Activated T-cell treated with anti-CD3 and anti-CD28 coated beads for 1 hour (primary cell): ENCODE data around the gene CMKLR1.

Source experiments
- DNase-seq: peaks from one replicate; pipeline ENCODE4 v3.0.0-alpha.2; 2020; ENCODE audit warnings: low read depth

Gene CMKLR1

DNA sequence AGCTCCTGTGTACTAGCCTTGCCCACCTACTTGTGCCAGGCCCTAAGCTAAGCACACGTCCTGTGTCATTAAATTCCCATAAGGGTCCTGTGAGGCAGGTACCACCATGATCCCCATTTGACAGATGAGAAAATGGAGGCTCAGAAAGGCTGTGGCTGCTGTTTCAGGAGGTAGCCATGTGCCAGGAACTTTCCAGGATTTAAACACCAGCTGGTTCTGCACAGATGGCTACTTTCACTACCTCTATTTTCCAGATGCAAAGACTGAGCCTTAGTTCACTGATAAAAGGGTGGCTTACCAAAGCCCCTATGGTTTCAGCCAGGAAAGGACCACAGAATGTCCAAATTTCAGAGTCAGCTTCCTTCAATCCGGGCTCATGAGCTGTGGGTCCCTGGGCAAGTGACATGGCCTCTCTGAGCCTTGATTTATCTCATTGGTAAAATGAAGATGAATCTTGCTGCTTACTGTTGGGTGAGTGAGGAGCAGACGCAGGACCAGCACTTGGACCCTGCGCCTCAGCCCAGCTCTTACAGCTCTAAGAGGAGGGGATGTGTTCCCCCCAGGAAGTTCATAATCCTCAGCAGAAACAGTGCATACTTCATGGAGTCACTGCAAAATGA is 23.5 kb downstream of the CMKLR1 start:
- DNase-seq = no peak

DNA sequence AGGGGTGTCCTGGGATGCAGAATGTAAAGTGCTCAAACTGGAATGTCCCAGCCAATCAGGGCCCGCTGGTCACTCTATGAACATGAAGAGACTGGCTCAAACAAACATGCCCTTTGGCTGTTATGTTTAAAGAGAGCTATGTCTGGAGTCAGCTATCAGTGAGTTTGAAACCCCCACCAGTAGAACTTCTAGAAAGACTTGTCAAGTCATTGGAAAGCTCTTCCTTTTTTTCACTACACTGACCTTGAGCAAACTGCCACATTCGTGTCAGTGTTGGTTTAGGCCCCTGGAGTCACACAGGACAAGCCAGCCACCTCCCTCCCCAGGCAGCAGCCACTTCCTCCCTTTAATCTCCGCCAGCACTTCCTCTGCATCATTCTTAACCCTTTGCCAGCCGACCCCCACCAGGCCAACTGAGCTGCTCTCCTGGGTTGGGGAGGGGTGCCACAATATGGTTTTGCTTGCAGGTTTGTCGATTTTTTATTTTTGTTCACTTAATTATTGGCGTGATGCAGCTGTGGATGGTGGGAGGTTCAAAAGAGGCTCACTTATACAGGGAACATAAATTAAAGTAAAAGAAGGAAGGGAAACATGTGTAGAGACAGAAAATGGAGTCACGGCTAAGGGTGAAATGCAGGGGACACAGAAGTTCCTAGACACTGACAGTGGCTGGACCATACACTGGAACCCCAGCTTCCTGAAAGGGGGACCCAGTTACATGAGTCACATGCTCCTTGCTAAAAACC is 25.3 kb downstream of the CMKLR1 start:
- no peak for DNase-seq

DNA sequence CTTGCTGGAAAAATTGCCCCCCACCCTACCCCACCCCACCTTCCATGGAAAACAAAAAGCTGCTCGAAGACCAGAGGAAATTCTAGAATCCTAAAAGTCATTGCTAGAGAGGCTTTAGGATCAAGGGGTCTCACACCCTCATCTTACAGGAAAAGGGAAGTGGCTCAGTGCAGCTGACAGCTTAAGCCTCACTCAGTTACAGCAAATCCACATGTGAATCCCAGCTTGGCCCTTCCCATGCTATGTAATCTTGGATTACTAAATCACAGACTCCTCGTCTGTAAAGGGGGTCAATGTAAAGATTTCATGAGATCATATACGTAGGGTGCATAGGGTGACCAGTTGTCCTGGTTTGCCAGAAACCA is 25.9 kb downstream of the CMKLR1 start:
- no peak for DNase-seq

DNA sequence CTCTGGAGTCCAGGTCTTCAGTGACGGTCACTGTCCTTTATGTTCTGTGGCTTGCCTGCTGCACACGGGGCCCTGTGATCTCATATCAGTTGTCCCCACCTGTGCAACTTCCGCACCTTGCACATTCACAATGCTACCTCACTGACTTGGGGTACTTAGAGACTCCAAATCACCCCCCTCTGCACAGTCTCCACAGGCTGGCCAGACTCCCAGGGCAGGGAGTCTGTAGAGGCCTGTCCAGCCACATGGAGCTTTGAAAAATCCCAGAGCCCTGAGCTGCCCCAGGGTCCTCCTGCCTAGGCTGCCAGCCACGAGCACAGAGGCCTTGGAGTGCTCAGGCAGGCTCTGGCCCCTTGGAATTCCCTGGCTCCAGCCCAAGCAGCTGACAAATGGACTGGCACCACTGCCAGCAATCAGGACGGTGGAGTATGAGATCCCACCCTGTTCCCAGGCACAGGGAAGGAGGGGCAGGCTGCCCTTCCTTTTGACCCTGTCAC is 26.4 kb downstream of the CMKLR1 start:
- DNase-seq = no peak

DNA sequence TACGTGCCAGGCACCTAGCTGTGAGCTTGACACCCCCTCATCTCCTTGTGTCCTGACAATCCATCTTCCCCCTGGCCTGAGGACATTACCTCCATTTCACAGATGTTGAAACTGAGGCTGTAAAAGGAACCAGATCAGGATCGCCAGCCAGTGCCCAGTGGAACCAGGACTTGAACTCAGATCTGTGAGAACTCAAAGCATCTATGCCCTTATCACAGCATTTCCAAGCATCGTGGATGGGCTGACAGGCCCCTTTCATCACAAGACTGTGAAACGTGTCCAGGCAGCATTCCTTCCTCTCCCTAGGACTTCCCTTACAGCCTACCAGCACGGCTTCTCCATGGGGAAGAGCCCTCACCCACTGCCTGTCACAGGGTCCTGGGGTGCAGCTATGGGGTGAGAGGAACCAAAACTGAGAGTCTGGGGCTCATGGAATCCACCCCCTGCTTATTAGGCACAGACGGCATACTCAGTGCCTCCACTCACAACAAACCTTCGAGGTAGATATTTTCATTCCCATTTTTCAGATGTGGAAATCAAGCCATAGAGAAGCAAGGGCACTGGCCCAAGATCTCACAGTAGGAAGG is 26.9 kb downstream of the CMKLR1 start:
- no peak for DNase-seq

DNA sequence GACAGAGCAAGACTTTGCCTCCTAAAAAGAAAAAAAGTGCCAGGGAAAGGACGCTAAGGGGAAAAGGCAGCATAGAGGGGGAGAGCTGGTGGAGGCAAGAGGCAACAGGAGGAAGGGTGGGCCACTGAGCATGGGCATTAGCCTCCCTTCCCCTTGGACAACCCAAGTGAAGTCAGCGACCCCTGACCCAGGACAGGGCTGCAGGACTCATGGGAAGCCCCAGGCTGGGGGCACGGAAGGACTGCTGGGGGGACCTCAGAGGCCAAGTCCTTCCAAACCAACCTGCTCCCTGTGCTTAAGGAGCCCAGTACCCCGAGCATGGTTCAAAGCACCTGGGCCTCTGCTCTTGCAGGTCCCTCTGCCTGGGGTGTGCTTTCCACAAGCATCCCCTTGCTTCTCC is 27.5 kb downstream of the CMKLR1 start:
- DNase-seq = no peak

DNA sequence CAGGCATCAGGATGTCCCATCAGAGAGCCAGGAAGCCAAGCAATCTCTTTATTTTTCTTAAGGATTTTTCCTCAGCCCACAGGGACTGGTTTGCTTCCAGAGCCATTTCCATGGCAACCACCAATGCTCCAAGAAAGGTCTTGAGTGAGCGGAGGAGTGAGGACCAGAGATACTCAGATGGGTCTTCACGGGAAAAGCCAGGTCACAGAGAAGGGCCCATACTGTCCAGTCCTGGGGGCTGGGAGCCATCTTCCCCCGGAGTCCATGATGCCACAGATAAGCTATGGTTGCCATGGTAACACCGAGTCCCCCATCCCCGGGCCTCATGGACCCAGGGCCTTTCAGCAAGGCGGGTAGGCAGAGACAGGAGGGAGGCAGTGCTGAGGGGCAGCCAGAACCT is 28.6 kb downstream of the CMKLR1 start:
- no peak for DNase-seq

DNA sequence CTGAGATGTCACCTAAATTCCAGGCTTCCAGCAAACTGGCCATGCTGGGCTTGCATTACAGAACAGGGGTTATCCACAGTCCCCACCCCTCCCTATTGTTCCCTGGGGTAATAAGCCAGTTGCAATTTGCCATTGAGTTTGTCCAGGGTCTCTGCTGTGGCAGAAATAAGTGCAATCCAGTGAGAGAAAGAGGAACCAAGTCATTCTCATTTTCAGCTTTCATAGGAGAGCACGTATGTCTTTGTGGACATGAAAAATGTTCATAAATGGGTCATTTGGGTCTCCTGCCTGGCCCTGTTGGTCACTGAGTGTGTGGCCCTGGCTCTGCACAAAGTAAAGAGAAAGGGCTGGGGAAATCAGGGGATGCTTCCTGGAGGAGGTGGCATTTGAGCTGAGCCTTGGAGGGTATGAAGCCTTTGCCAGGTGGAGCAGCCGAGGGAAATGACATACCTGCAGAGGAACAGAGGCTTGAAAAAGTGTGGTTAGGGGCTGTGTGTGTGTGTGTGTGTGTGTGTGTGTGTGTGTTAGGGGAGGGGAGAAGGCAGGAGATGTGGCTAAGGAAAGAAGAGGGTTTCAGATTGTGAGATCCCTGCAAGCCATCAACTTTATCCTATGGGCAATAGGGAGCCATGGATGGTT is 29.3 kb downstream of the CMKLR1 start:
- DNase-seq = no peak

DNA sequence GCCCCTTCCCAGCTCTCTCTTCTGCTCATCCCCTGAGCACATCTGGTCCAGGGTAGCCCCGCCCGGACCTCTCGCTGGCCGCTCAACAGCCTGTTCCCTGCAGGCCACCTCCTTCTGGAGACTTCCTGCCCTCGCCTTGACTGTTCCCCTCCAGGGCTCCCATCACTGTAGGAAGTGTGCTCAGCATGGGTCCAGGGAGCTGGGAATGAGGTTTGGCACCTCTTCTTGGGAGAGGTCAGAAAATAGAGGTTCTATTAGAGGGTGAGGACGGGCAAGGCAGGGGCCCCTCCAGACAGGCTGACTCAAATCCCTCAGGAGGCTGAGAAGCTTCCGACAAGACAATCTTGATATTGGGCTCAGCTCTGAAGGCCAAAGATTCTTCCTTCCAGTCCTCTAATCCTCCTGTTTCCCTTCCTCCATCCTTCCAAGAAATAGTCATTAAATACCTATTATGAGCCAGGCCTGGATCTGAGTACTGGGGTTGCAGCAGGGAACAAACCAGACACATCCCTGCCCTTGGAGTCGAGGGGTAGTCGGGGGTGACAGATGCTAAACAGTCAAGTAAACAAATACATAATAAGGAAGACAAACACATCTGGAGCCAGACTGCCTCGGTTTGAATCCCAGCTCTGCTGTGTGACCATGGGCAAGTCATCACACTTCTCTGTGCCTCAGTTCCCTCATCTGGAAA is 30.6 kb downstream of the CMKLR1 start:
- no peak for DNase-seq

DNA sequence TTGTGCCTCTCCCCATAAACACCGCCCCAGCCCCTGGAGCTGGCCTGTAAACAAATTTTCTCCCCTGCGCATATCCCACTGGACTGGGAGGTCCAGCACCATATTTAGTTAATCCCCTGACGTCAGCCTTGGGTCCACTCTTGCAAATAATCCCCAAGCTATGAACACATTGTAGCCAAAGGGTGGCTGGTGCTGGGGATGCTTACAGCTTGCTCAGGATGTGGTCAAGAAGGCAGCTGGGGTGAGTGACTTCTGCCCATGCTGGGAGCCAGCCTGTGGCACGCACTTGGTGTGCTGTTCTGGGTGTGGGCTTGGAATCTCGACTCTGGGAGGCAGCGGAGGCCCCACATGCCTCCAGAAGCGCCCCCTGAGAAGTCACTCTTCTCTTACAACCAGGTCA is 32.1 kb downstream of the CMKLR1 start:
- no peak for DNase-seq

DNA sequence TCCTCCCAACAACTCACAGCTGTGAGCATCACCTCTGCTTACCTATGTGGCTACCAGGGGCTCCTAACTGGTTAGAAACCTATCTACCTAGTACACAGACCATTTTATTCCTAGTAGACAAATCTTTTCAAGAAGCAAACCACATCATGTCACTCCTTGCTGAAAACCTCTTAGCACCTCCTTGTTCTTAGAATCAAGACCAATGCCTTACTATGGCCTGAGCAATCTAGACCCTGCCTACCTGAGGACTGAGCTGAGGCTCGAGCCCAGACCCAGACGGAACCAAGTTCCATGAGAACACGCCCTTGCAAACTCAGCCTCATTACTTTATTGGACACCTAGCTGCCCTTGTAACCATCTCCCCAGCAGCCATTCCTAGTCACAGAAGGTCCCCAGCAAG is 32.6 kb downstream of the CMKLR1 start:
- no peak for DNase-seq

DNA sequence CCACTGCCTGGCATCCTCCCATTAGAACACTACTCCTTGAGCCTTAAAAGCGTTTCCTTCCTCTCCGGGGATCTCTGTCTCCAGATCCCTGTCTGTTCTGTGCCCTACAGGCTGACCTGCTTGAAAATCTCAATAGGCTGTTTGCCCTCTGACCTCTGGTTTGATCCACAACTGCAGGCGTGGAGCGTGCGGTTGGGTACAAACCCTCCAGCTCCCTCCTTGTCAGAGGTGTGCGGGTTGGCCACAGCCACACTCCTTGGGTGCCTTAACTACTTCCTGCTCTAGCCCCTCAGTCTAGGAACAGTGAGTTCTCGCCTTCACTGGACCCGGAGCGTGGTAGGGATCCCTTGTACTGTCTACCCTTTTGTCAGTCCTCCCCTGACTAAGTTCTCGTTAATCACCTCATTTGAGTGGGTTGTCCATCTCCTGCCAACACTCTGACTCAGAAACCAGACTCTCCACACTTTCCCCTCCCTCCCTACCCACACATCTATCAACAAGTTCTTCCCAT is 33.1 kb downstream of the CMKLR1 start:
- DNase-seq = no peak

DNA sequence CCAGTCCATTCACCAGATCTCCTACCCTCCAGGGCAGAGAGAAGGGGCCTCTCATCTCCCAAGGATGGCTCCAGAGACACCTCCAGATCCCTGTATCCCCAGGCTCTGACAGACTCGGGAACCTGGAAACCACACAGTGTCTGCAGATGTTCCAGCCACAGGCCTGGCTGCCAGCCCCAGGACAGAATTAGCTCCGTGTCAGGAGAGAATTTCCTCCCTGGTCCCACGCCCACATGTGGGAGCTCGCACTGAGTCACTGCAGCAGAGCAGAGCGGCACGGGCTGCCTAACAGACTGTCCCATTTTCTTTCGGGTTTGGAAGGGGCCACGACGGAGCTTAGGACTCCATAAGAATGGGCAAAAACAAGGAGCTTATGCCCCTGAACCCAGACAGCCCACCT is 33.6 kb downstream of the CMKLR1 start:
- no peak for DNase-seq

DNA sequence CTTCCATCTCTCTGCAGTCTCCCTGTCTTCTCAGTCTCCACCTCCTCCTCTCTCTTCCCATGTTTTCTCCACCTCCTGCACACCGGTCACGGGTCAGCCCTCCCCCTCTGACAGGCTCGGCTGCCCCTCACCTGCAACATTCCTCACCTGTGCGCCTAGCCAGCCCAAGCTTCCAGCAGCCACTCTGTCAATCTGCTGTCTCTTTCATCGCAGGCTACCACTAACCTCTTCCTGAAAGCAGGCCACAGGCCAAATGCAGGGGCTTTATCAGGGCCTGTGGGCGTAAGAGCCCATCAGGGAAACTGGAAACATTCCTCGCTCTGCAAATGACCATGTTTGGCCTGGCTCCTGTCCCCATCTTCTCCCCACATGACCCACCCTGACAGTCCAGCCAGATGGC is 34.5 kb downstream of the CMKLR1 start:
- DNase-seq = no peak

DNA sequence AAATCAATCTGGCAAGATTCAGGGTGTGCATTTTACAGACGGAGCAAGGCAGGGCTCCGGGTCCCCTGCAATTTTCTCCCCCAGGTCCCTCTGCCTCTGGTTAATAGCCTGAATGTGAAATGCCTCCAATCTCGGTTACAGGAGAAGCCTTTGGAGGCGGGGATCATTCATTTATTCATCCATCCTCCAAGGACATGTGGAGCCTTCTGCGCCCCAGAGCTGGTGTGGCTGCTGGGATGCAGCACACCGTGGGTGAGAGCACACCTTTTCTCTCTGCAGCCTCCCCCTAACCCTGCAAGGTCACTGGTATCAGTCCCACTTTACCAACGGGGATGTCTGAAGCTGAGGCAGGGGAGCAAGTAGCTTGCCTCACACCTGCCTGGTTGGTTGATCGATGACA is 35.4 kb downstream of the CMKLR1 start:
- no peak for DNase-seq

DNA sequence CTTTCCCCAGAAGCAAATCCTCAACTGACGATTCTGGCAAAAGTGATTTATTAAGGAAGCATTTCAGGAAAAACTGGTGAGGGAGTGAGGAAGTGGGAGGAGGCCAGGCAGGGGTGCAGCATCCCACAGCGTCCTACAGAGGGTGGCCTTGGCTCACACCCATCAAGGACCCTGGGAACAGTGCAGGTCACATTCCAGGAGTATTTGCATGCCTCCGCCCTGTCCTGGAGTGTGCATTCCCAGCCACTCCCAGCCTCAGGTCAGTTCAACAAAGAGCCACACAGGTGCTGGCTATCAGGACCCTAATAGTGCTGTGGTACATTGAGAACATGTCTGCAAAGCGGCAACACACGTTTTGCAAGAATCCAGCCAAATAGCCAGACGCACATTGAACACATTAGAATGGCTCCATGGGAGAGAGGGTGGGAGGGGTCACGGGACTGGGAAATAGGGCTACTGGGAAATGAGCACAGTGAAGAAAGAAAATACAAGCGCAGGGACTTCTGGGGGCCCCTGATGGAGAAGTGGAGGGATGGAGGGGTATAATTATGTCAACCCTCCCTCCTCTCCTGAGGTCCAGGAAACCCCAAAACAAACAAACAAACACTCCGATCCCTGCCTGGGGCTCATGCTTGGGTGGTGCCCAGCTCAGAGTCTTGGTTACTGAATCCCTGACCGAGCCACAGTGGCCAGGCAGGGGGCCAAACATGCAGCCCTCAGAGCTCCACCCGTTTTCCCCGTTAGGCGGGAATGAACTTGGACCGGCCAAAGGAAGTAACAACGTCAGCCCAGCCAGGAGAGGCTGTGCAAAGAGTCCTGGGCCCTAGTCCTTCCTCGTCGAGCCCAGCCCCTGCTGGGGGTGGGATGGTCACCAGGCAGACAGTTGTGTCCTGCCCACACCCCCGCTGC is 36.5 kb downstream of the CMKLR1 start:
- no peak for DNase-seq

DNA sequence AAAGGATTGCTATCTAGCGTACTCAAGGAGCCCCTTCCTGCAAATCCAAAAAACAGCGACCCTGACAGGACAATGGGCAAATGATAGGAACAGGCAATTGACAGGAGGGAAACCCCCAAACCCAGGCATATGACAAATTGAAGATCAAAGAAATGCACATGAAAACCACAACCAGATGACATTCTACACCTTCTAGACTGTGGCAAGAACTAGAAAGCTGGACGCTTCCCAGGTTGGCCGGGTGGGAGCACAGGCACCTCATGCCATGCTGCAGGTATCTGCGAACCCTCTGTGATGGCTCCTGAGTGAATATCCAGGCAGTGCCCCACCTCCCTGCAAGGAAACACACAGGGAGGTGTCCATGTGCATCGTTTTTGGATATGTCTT is 37.1 kb downstream of the CMKLR1 start:
- no peak for DNase-seq

DNA sequence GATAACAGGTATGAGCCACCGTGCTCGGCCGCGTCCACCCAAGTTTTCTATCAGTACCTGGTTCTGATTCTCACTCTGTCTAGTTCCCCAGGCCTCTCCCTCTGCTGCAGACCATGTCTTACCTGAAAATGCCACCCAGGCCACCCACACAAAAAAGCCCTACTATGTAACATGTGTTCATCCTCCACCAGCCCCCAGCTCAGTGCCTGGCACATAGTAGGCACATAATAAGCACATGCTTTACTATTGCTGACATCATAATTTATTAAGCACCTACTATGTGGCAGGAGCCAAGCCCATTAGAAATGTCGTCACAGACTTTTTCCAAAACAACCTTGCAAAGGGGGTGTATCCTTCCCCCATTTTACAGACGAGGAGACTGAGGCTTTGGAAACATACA is 37.8 kb downstream of the CMKLR1 start:
- DNase-seq = no peak

DNA sequence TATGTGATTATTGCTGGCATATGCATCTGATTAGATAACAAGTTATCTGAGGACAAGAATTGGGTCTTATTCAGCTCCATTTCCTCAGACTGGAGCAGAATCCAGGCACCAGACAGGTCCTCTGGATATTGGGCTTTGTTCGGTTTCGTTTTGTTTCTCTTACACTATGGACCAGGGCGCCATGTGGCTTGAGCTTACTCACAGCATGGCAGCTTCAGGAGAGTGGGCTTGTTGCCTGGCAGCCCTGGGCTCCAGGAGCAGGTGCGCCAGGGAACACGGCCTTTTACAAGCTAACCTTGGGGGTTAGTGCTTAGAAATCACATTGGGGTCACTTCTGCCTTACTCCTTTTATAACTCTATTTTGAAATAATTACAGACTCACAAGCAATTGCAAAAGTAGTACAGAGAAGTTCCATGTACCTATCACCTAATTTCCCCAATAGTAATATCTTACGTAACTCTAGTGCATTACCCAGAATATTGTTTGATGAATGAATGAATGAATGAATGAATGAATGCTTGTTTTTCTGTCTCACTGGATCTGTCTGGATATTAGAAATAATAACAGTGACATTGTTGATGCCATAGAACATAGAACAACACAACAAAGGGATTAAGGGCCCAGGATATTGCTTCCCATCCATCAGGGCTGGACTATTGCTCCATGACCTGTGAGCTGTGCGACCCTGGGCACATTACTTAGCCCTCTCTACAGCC is 39.0 kb downstream of the CMKLR1 start:
- no peak for DNase-seq

DNA sequence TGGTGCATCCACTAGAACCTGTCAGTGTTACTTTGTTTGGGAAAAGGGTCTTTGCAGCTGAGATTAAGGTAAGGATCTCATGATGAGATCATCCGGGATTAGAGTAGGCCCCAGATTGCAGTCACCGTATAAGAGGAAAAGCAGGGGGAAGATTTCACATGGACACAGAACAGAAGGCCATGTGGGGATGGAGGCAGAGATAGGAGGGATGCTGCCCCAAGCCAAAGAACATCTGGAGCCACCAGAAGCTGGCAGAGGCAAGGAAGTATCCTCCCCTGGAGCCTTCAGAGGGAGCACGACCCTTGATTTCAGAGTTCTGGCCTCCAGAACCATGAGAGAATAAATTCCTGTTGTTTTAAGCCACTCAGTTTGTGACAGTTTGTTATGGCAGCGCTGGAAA is 39.6 kb downstream of the CMKLR1 start:
- no peak for DNase-seq
